Activated CD4-positive, alpha-beta memory T cell treated with anti-CD3 and anti-CD28 coated beads, Interleukin-2, amount 10 ng/mL, durations not matched to agents 7 days and 5 days (primary cell): ENCODE measurements around the gene CACNA1H. TPM values are rescaled to one million over a fixed set of nuclear protein-coding genes. Genes with fewer than 3 reads are reported as not detected.
A peak's percentile ranks its signal among the peaks of the same experiment; 100 is the strongest.

ENCODE experiments used
- CTCF ChIA-PET: fragments of 350-600 bp; sonication (Branson Sonifier 250); formaldehyde crosslinking; loops from one replicate; lab custom pipeline; 2021; ENCODE audit warnings: antibody characterized with exemption, inconsistent platforms; lab: Charles Lee
- POLR2A ChIA-PET: fragments of 350-600 bp; sonication (Branson Sonifier 250); formaldehyde crosslinking; loops from one replicate; lab custom pipeline; 2021; ENCODE audit warnings: antibody characterized with exemption; lab: Charles Lee
- DNase-seq: peaks from one replicate; pipeline ENCODE4 v3.0.0-alpha.2; 2020
- H3K27ac Mint-ChIP-seq: one replicate; pipeline ENCODE4 v1.8.0; 2021; ENCODE audit warnings: mild to moderate bottlenecking, mixed read lengths
- H3K27me3 Mint-ChIP-seq: one replicate; pipeline ENCODE4 v1.8.0; 2021; ENCODE audit warnings: mixed read lengths
- H3K36me3 Mint-ChIP-seq: one replicate; pipeline ENCODE4 v1.8.0; 2021; ENCODE audit warnings: low read depth, mixed read lengths
- H3K4me1 Mint-ChIP-seq: one replicate; pipeline ENCODE4 v1.8.0; 2021; ENCODE audit warnings: mixed read lengths
- H3K4me3 Mint-ChIP-seq: one replicate; pipeline ENCODE4 v1.8.0; 2021; ENCODE audit warnings: mild to moderate bottlenecking, mixed read lengths
- H3K9me3 Mint-ChIP-seq: one replicate; pipeline ENCODE4 v1.8.0; 2021; ENCODE audit warnings: mixed read lengths
- total RNA-seq, 2 experiments: library from RNA; stranded (reverse); gene quantifications; one replicate each; pipeline ENCODE4 v1.2.3, GENCODE V29; 2021

CACNA1H gene
- total RNA-seq, 2 experiments from 2014 or later = 0.58 to 0.83 TPM

- Mint-ChIP-seq H3K27me3 (peaks cover 8% of the 10 kb centered on the region), H3K36me3 (no peaks in the 10 kb centered on the region), H3K4me3 (no peak overlapping the region), H3K27ac (no peak overlapping the region), H3K9me3 (no peaks in the 10 kb centered on the region), H3K4me1 (no peaks in the 10 kb centered on the region)
- ChIA-PET CTCF (no interaction called here), POLR2A (no interaction called here)
- peak; percentile 18 for DNase-seq
These were observed 725 bp upstream of the CACNA1H start for GRCh38 chr16:1152123-1152638.

GRCh38 chr16:1153480-1154160 is 714 bp downstream of the CACNA1H start:
- Mint-ChIP-seq H3K27me3 (peaks cover 8% of the 10 kb centered on the region), H3K36me3 (no peaks in the 10 kb centered on the region), H3K9me3 (no peaks in the 10 kb centered on the region), H3K4me3 (no peak overlapping the region), H3K4me1 (no peaks in the 10 kb centered on the region), H3K27ac (no peak overlapping the region)
- CTCF ChIA-PET = no interaction called here
- POLR2A ChIA-PET = no interaction called here
- DNase-seq = no peak

- Mint-ChIP-seq H3K4me1 (no peaks in the 10 kb centered on the region), H3K27me3 (peaks cover 8% of the 10 kb centered on the region), H3K9me3 (no peaks in the 10 kb centered on the region), H3K4me3 (no peak overlapping the region), H3K27ac (no peak overlapping the region), H3K36me3 (no peaks in the 10 kb centered on the region)
- no peak for DNase-seq
- CTCF ChIA-PET = no interaction called here
- POLR2A ChIA-PET = no interaction called here
These were observed 1.5 kb downstream of the CACNA1H start for GRCh38 chr16:1154291-1154886.

GRCh38 chr16:1154887-1155331 is 2.0 kb downstream of the CACNA1H start:
- Mint-ChIP-seq H3K36me3 (no peaks in the 10 kb centered on the region), H3K4me1 (no peaks in the 10 kb centered on the region), H3K4me3 (no peak overlapping the region), H3K27ac (no peak overlapping the region), H3K27me3 (peaks cover 8% of the 10 kb centered on the region), H3K9me3 (no peaks in the 10 kb centered on the region)
- no peak for DNase-seq
- CTCF ChIA-PET = no interaction called here
- POLR2A ChIA-PET = no interaction called here

GRCh38 chr16:1155353-1156054 is 2.6 kb downstream of the CACNA1H start:
- ChIA-PET POLR2A (no interaction called here), CTCF (no interaction called here)
- H3K27ac Mint-ChIP-seq = no peak overlapping the region
- H3K9me3 Mint-ChIP-seq = no peaks in the 10 kb centered on the region
- no peak for DNase-seq
- no peaks in the 10 kb centered on the region for H3K36me3 Mint-ChIP-seq
- peaks cover 8% of the 10 kb centered on the region for H3K27me3 Mint-ChIP-seq
- no peak overlapping the region for H3K4me3 Mint-ChIP-seq
- H3K4me1 Mint-ChIP-seq = no peaks in the 10 kb centered on the region

GRCh38 chr16:1156055-1156982 is 3.4 kb downstream of the CACNA1H start:
- H3K36me3 Mint-ChIP-seq = no peaks in the 10 kb centered on the region
- H3K4me1 Mint-ChIP-seq = no peaks in the 10 kb centered on the region
- no peaks in the 10 kb centered on the region for H3K9me3 Mint-ChIP-seq
- no peak overlapping the region for H3K27ac Mint-ChIP-seq
- CTCF ChIA-PET = no interaction called here
- DNase-seq = no peak
- POLR2A ChIA-PET = no interaction called here
- no peak overlapping the region for H3K4me3 Mint-ChIP-seq
- H3K27me3 Mint-ChIP-seq = peaks cover 8% of the 10 kb centered on the region

- Mint-ChIP-seq H3K27me3 (peaks cover 5% of the 10 kb centered on the region), H3K4me3 (no peak overlapping the region), H3K9me3 (no peaks in the 10 kb centered on the region), H3K36me3 (no peaks in the 10 kb centered on the region), H3K4me1 (no peaks in the 10 kb centered on the region), H3K27ac (no peak overlapping the region)
- DNase-seq = no peak
- CTCF ChIA-PET = no interaction called here
- POLR2A ChIA-PET = no interaction called here
These were observed 4.2 kb downstream of the CACNA1H start for GRCh38 chr16:1156983-1157638.

- Mint-ChIP-seq H3K4me1 (no peaks in the 10 kb centered on the region), H3K4me3 (no peak overlapping the region), H3K27me3 (peaks cover 5% of the 10 kb centered on the region), H3K9me3 (no peaks in the 10 kb centered on the region), H3K27ac (no peak overlapping the region), H3K36me3 (no peaks in the 10 kb centered on the region)
- ChIA-PET CTCF (no interaction called here), POLR2A (no interaction called here)
- no peak for DNase-seq
These were observed 4.9 kb downstream of the CACNA1H start for GRCh38 chr16:1157639-1158455.

GRCh38 chr16:1158456-1159324 is 5.8 kb downstream of the CACNA1H start:
- no peaks in the 10 kb centered on the region for H3K36me3 Mint-ChIP-seq
- no peak for DNase-seq
- no peak overlapping the region for H3K27ac Mint-ChIP-seq
- no peaks in the 10 kb centered on the region for H3K9me3 Mint-ChIP-seq
- H3K4me1 Mint-ChIP-seq = no peaks in the 10 kb centered on the region
- CTCF ChIA-PET = no interaction called here
- no peak overlapping the region for H3K4me3 Mint-ChIP-seq
- peaks cover 5% of the 10 kb centered on the region for H3K27me3 Mint-ChIP-seq
- POLR2A ChIA-PET = no interaction called here

GRCh38 chr16:1159325-1159972 is 6.5 kb downstream of the CACNA1H start:
- no peak for DNase-seq
- no peaks in the 10 kb centered on the region for H3K9me3 Mint-ChIP-seq
- H3K4me1 Mint-ChIP-seq = no peaks in the 10 kb centered on the region
- H3K27me3 Mint-ChIP-seq = peaks cover 4% of the 10 kb centered on the region
- ChIA-PET POLR2A (no interaction called here), CTCF (no interaction called here)
- no peak overlapping the region for H3K4me3 Mint-ChIP-seq
- no peak overlapping the region for H3K27ac Mint-ChIP-seq
- no peaks in the 10 kb centered on the region for H3K36me3 Mint-ChIP-seq
